PFSK-1 (cell line): ENCODE measurements around the gene KRTAP5-8.

Experiments
- FOXP2 ChIP-seq: optimal IDR thresholded peaks from 2 replicates; pipeline ENCODE3; 2011; ENCODE audit warnings: borderline replicate concordance, control low read depth, inconsistent platforms; ENCODE audit not compliant: insufficient read depth; ENCODE audit errors: extremely low read length, extremely low read depth
- POLR2AphosphoS5 ChIP-seq: IDR thresholded peaks from 2 replicates; pipeline ENCODE4 v1.6.1; 2012; ENCODE audit warnings: low read depth, mild to moderate bottlenecking, control low read depth, low read length, moderate library complexity
- REST ChIP-seq, 2 experiments: IDR thresholded peaks; 2 replicates each; pipeline versions ENCODE4 v1.6.1 to v1.8.0; 2011 to 2012; ENCODE audit warnings: low read depth in 2 of 2, low read length in 2 of 2, control low read depth in 1 of 2, inconsistent platforms in 1 of 2, mild to moderate bottlenecking in 1 of 2, moderate library complexity in 1 of 2; ENCODE audit not compliant: insufficient read depth in 1 of 2
- SIN3A ChIP-seq: IDR thresholded peaks from 2 replicates; pipeline ENCODE4 v1.6.1; 2012; ENCODE audit warnings: mild to moderate bottlenecking, low read length, moderate library complexity, borderline replicate concordance; ENCODE audit not compliant: insufficient read depth
- TAF1 ChIP-seq: IDR thresholded peaks from 2 replicates; pipeline ENCODE4 v1.6.1; 2012; ENCODE audit warnings: low read length, control low read depth, borderline replicate concordance; ENCODE audit not compliant: insufficient read depth

DNA sequence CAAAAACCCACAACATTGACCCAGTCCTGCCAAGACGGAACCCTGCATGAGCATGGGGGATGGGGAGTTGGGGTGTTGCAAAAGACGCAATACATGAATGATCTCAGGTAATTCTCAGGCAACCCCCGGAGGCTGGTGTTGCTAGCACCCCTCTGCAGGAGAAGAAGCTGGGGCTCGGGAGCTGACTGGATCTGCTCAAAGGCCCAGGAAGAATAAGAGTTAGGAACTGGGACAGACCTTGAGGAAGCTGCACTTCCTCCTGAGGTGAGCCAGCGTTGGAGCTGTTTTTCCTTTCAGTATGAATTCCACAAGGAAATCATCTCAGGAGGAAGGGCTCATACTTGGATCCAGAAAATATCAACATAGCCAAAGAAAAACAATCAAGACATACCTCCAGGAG lies 10.3 kb downstream of the KRTAP5-8 start, which contains the start of gene KRTAP5-9:
- TF ChIP-seq REST (IDR thresholded peaks at IDR 0.05; ENCODE audit: insufficient read depth in 1 of 2, low read depth in 2 of 2, low read length in 2 of 2) (no peak), TAF1 (no peak), POLR2AphosphoS5 (no peak), SIN3A (no peak), FOXP2 (no peak)
